ENCODE data around the gene PARP15.
"Not testable (repeated sequence)": the region's sequence is repeated elsewhere in the genome, so short reads cannot be mapped to it uniquely, and the experiment has no call there.

PARP15 gene

DNA sequence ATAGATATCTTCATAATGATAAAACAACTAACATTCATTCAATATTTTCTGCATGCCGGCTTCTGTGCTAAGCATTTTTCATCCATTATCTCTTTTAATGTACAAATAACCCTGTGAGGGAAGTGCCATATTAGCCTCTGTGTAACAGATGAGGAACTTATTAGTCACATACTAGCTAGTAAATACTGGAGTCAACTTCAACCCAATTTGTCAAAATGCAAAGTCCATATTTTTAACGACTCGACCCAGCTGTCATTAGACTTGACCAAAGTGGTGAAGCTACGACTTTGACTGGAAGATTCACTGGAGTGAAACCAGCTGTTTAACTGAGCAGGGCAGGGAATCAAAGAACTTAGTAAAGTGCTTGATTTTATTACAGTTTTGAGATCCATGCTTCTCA, 41.6 kb downstream of the PARP15 start:
- no peak for DNase-seq (ENCODE audit: low spot score)

DNA sequence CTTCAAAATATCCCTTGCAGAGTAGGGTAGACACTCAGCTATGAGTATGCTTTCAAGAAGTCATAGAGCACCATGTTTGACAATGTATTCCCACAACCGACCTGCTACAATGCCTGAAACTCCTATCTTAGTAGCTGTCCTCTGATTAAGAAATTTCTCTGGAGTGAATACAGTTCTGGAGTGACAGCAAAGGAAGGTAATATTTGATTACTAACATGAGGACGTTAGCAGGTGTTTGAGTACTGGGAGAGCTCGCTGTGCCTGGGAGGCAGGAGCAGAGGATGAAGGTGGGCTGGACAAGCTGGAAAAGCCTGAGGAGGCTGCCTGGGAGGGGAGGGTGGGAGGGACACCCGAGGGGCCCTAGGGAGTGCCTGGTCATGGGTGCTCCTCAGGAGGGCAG, 42.9 kb downstream of the PARP15 start:
- DNase-seq (ENCODE audit: low spot score): no peak

DNA sequence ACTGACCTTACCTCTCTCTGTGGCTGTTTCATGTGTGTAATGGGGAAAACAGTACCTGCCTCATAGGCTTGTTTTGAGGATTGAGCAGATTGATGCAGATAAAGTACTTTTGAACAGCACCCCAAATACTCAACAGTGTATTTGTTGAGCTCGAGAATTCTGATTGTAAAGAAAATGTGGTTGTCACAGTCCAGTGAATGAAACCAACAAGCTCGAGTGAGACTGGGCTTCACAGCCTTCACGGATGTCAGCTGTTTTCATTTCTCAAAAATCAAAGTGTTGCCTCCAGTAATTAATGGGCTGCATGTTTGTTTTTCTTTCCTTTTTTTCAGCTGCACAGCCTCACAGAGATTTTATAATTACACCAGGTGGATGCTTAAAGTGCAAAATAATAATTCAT, 43.7 kb downstream of the PARP15 start:
- DNase-seq (ENCODE audit: low spot score): no peak

DNA sequence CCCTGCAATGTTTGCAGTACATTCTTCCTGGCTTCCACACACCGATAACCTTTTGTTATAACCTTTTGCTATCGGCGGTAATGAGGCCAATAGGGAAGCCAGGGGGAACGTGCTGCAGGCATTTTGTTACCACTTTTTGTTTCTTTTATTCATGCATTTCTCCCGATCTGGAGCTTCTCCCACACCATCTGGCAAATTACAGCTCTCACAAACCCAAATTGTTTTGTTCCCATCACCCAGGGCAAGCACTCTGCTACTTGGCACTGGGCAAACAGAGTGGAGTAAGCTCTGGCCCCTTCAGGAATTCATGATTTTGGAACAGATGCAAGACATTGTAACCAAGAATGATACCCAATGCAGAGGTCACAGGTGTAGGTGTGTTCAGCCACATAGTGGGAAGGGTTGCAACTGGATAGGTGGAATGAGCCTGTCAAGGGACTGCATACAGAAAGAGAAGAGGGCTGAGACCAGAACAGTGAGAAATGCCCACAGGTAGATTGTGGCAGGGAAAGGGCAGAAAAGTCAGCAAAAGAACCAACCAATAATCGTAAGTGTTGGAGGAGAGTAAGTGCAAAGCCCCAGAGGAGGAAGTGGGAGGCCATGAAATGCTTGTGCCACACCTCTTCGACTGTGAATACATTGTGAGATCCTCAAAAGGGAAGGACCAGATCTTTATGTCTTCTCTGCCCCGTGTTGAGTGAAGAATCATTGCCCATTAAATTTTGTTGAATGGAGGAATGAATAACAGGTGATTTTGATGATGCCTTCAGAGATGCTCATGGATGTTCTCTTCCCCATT, 45.8 kb downstream of the PARP15 start:
- no peak for DNase-seq (ENCODE audit: low spot score)

DNA sequence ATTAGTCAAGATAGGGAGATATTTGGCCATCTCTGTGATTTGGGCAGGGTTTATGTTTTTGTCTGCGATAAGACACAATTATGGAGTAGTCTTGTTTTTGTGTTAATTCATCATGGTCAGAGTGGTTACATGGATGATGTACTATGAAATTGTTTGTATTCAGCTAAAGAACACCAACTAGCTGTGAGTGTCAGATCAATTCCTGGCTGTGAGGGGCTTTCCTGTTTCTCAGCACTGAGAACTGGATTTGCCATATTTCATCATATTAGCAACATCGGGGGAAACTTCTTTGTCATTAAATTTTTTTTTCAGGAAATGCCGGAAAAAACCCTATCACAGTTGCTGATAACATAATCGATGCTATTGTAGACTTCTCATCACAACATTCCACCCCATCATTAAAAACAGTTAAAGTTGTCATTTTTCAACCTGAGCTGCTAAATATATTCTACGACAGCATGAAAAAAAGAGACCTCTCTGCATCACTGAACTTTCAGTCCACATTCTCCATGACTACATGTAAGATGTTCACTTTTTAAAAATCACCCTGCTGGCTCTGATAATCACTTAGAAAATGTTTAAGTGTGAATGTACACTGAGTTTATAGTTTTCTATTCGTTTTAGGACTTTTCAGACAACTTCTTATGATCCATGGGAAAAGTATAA, 49.2 kb downstream of the PARP15 start:
- no peak for DNase-seq (ENCODE audit: low spot score)

DNA sequence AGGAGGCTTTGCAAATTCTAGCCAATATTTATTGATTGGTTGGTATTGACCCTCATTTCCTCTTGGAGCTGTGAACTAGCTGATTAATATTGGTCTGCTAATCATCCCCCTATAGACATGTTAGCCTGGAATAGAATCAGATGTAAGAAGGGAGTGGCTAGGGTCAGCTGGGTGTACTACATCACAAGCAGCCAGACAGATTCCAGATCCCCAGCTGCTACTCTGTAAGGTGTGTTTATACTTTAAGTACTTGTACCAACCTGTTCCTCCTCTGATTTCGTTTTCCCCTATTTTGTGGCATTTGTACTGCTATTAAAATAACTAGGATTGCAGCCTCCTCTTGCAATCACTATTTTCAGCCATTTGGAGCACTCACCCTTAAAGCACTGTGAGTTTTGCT, 49.9 kb downstream of the PARP15 start:
- DNase-seq (ENCODE audit: low spot score): no peak

DNA sequence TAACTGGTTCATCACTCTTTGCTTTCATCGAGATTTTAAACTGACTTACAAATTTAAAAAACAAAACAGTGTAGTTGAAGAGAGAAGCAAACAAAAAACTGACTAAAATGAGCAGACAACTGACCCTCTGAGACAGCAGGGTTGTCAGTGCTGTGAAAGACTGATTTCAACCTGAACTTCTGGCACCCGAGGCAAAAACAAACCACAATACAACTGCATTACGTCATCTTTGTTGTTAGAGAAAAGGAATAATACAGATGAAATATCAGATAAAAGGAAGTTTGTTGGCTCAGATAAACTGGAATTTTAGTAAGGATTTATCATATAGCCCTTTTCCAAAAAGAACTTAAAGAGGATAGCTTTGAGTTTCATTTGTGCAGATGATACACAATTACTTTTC, 51.1 kb downstream of the PARP15 start:
- DNase-seq (ENCODE audit: low spot score): no peak

DNA sequence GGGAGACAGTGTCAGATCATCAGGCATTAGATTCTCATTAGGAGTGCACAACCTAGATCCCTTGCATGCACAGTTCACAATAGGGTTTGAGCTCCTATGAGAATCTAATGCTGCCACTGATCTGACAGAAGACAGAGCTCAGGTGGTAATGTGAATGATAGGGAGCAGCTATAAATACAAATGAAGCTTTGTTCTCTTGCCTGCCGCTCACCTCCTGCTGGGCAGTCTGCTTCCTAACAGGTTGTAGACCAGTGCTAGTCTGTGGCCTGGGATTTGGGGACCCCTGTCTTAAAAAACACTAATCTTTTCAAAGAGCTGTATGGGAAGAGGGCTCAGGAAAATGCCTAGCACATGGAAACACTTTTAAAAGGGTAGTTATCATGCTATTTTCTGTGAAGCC, 52.3 kb downstream of the PARP15 start:
- no peak for DNase-seq (ENCODE audit: low spot score)

DNA sequence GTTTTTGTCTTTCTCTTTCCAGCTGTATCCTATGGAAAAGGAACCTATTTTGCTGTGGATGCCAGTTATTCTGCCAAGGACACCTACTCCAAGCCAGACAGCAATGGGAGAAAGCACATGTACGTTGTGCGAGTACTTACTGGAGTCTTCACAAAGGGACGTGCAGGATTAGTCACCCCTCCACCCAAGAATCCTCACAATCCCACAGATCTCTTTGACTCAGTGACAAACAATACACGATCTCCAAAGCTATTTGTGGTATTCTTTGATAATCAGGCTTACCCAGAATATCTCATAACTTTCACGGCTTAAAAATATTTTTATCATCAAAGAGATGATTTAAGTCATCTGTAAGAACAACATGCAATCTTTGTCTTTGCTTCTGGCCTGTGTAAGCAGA, 58.3 kb downstream of the PARP15 start:
- DNase-seq (ENCODE audit: low spot score): no peak

DNA sequence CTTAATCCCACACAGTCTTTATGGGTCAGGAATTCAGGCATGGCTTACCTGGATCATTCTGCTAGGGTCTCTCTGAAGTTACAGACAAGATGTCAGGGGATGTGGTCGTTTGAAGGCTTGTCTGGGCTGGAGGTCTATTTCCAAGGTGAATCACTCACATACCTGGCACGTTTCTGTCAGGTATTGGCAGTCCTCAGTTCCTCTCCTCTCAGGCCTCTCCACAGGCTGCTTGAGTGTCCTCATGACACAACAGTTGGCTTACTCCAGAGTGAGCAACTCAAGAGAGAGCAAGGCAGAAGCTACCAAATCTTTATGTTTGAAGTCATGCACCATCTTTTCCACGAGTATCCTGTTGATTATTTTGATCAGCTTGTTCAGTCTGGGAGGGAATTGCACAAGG, 59.2 kb downstream of the PARP15 start:
- DNase-seq (ENCODE audit: low spot score): no peak

DNA sequence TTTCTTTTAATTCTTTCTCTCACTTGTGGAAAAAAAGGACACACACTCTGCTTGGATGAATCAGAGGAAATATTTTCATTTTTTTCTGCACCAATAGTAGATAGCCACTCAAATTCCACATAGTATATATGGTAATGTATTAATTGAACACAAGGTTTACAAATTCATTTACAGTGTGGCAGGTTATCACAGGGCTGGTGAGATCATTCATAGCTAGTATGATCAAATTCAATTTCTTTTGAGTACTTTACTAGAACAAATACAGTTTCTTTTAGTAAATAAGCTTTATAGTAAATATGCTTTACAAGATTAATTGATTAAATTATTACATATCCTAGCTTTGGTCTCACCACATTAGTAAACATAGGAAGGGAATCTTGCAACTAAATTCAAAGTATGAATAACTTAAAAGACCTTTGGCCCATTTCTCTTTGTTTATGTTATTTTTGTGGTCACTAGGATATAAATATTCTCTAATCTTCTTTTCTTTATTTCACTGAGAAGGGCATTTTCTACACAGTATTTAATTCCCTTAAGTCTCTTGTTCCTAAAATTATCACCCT, 63.1 kb downstream of the PARP15 start:
- DNase-seq (ENCODE audit: low spot score): no peak

DNA sequence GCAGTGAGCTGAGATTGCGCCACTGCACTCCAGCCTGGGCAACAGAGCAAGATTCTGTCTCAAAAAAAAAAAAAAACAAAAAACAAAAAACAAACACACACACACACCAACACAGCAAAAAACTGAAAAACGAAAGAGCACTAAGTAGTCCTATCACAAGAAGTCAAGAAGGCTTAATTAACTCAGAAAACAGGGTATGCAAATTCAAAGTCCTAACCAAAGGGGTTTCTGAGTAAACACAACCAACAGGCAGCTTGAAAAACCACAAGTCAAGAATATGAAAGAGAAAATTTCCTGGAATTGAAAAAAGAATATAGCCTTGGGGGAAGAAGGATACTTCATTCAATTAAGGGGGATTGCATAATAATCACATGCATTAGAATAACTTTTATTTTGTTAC, 65.5 kb downstream of the PARP15 start:
- DNase-seq (ENCODE audit: low spot score): no peak

DNA sequence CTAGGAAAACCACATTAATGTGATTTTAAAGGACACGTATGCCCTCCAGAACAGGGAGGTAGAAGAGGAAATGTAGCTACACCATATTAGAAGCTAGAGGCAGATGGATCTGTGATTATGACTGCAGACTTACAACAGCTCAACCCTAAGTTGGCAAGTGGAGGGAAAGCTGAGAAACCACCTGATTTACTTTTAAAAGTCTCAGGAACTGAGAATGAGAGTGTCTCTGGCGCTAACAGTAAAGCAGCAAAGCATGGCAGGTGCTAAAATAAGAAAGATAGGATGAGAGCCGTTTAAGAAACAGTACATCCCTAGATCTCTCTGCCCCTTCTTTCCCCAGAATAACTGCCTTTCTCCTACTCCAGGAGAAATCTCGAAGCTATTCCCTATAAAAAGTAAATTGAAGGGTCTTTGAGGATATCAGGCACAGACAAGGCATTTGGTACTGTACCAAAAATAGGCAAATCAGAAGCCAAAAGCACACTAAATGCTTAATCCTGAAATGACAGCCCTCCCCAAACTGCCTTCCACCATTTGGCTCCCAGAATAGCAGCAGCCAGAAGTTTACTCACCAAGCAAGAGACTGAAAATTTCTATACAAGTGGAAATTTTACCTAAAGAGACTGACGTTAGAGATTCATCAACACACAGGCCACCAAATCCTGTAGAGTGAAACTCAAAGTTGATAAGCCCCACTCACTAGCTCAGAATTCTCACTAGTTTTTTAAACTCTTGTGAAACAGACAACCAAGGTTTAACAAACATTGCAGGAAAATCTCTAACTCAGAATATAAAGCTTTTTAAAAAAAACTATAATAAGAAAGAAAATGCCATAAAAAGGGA, 68.9 kb downstream of the PARP15 start:
- no peak for DNase-seq (ENCODE audit: low spot score)

DNA sequence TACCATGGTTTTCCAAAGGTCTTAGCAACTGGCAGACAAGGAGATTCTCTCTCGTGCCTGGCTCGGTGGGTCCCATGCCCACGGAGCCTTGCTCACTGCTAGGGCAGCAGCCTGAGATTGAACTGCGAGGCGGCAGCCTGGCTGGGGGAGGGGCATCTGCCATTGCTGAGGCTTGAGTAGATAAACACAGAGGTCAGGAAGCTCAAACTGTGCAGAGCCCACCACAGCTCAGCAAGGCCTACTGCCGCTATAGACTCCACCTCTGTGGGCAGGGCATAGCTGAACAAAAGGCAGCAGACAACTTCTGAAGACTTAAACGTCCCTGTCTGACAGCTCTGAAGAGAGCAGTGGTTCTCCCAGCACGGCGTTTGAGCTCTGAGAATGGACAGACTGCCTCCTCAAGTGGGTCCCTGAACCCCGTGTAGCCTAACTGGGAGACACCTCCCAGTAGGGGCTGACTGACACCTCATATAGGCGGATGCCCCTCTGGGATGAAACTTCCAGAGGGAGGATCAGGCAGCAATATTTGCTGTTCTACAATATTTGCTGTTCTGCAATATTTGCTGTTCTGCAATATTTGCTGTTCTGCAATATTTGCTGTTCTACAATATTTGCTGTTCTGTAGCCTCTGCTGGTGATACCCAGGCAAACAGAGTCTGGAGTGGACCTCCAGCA, 73.9 kb downstream of the PARP15 start:
- DNase-seq (ENCODE audit: low spot score): not testable (repeated sequence)

DNA sequence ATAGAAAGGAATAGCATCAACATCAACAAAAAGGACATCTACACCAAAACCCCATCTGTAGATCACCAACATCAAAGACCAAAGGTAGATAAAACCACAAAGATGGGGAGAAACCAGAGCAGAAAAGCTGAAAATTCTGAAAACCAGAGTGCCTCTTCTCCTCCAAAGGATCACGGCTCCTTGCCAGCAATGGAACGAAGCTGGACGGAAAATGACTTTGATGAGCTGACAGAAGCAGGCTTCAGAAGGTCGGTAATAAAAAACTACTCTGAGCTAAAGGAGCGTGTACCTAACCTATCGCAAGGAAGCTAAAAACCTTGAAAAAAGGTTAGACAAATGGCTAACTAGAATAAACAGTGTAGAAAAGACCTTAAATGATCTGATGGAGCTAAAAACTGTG, 74.5 kb downstream of the PARP15 start:
- DNase-seq (ENCODE audit: low spot score): not testable (repeated sequence)

DNA sequence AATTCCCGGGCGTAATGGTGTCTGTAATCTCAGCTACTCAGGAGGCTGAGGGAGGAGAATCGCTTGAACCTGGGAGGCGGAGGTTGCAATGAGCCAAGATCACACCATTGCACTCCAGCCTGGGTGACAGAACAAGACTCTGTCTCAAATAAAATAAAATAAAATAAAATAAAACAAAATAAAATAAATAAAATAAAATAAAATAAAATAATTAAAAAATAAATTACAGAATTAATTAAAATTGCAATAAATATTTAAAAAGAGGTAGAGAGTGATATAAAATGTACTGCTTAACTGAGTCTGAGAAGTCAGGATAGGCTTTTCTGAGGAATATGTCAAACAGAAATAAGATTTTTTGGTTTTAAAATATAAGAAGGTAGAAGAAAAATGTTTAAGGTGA, 80.9 kb downstream of the PARP15 start:
- DNase-seq (ENCODE audit: low spot score): not testable (repeated sequence)

DNA sequence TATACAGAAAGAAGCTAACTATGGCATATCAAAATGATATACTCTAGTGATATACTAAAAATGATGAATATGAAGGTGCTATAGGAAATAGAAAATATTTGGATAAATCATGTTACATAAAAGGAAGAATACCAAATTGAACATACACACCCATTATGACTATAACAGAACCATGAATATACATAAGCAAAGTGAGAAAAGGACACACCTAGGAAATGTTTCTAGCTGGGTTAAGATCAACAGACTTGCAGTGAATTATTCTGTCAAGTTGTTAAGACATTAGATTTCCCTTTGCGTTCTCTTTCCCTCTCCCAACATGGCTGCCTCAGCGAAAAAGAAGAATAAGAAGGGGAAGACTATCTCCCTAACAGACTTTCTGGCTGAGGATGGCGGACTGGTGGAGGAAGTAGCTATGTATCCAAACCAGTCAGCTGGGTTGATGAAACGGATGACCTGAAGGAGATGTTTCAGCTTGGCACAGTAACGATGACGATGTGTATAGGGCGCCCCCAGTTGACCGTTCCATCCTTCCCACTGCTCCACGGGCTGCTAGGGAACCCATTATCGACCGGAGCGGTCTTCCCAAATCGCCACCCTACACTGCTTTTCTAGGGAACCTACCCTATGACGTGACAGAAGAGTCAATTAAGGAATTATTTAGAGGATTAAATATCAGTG, 83.0 kb downstream of the PARP15 start:
- DNase-seq (ENCODE audit: low spot score): no peak

DNA sequence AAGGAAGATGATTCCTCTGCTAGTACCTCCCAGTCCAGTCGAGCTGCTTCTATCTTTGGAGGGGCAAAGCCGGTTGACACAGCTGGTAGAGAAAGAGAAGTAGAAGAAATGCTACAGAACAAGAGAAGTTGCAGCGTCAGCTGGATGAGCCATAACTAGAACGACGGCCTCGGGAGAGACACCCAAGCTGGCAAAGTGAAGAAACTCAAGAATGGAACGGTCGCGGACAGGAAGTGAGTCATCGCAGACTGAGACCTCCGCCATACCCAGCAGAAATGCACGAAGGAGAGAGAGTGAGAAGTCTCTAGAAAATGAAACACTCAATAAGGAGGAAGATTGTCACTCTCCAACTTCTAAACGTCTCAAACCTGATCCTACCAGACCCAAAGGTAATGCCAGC, 84.2 kb downstream of the PARP15 start:
- no peak for DNase-seq (ENCODE audit: low spot score)

DNA sequence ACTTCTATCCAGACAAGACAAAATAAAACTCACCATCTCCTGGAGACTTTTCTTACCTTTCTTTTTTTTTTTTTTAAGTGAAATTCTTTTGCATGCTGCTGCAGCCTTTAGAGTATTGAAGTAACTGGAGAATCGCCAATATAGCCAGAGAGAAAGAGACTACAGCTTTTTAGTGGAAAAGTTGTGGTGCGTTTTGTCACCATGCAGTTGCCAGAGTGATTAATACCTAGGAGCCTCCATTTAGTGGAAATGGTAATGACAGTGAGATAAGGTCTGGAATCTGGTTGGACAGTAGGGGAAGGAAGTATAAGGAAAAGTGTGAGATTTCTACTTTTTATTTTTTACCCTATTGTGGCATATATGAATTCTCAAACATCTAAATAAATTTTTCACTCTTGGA, 85.1 kb downstream of the PARP15 start:
- no peak for DNase-seq (ENCODE audit: low spot score)

DNA sequence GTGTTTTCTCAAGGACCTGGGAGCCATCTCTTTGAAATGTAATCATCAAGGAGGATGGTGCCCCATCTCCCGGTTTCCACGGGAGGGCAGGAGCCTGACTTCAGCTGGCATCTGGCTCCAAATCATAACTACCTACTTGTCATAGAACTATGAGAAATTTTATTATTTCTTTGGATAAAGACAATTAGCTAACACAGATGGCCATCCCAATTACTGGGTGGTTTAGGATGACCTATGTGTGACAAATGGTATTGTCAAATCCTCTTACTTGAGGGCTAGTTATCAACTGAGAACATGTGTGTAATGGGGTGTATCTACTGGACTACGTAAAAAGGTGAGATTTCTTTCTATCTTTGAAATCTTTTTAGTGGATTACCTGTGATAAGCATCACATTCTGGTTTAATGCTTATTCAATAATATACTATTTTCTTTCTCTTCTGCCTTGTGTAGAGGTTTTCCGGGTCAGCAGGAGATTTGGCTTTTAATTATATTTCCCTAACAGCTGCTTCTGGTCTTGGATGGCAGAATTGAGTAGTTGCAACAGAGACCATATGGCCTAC, 87.9 kb downstream of the PARP15 start:
- DNase-seq (ENCODE audit: low spot score): no peak

DNA sequence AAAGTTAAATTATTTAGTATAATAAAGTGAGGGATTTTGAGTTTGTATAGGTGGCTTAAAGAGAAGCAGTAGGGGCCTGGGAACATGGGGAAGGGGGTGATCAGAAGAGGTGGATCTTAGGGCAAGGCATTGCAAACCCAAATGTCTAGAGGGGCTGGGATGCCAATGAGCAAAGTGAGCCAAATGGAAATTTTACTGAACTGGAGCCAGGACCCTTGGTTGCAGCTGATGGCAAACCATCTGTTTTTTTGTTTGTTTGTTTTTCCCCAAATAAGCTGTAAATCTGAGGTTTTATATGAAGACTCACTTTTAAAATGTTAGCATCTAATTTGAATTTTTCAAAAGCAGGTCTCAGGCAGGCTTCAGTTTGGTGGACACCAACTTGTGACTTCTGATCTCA, 88.4 kb downstream of the PARP15 start:
- DNase-seq (ENCODE audit: low spot score): no peak

Measured in hematopoietic multipotent progenitor cell treated with erythropoietin and hydrocortisone succinate and interleukin-3 and kit ligand, for 17 days (in vitro differentiated cells).